MM.1S (cell line): ENCODE results near the gene PAQR5.

Source experiments
- EZH2 ChIP-seq: fragments of 300-600 bp; sonication (generic); optimal IDR thresholded peaks from 2 replicates; pipeline ENCODE3; 2017; ENCODE audit warnings: low read depth, mild to moderate bottlenecking, antibody characterized with exemption, low read length, mixed read lengths
- EZH2phosphoT487 ChIP-seq: fragments of 300-600 bp; sonication (generic); IDR thresholded peaks from 2 replicates; pipeline ENCODE4 v1.6.1; 2018; ENCODE audit warnings: antibody characterized with exemption, low read length
- TF ChIP-seq, protein P1 (sequence below): fragments of 300-600 bp; sonication (generic); IDR thresholded peaks from 2 replicates; pipeline ENCODE4 v1.5.1; 2016; ENCODE audit warnings: antibody characterized with exemption, low read length, mixed read lengths

DNA sequence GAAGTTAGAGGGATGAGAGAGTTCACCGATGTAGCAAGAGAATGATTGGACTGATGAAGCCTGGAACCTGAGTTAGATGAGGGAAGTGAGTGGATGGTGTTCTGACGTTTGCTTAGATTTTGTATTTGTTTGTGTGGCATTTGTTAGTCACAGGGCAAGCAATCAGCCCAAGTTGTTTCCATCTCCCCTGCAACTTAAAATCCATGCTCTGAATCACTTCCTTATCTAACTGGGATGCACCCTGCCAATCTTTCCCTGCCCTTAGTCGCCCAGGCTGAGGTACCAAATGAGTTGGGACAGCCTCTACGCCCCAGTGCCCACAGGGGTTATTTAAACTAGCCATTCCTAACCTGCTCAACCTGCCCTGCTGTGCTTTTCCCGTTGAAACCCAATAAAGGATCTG lies 12.6 kb downstream of the PAQR5 start:
- TF ChIP-seq, protein P1, sequence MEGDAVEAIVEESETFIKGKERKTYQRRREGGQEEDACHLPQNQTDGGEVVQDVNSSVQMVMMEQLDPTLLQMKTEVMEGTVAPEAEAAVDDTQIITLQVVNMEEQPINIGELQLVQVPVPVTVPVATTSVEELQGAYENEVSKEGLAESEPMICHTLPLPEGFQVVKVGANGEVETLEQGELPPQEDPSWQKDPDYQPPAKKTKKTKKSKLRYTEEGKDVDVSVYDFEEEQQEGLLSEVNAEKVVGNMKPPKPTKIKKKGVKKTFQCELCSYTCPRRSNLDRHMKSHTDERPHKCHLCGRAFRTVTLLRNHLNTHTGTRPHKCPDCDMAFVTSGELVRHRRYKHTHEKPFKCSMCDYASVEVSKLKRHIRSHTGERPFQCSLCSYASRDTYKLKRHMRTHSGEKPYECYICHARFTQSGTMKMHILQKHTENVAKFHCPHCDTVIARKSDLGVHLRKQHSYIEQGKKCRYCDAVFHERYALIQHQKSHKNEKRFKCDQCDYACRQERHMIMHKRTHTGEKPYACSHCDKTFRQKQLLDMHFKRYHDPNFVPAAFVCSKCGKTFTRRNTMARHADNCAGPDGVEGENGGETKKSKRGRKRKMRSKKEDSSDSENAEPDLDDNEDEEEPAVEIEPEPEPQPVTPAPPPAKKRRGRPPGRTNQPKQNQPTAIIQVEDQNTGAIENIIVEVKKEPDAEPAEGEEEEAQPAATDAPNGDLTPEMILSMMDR = no peak
- no peak for TF ChIP-seq EZH2
- no peak for TF ChIP-seq EZH2phosphoT487
